ENCODE data around the gene RBM34. TPM values are rescaled to one million over a fixed set of nuclear protein-coding genes. Genes with fewer than 3 reads are reported as not detected.
A peak's percentile ranks its signal among the peaks of the same experiment; 100 is the strongest.
"Not testable (repeated sequence)": the region's sequence is repeated elsewhere in the genome, so short reads cannot be mapped to it uniquely, and the experiment has no call there.

The RBM34 gene
- total and polyA plus RNA-seq, 2 donors, result 53.8 to 60.3 TPM

- Histone ChIP-seq H3K36me3 (ENCODE audit: insufficient read depth) (peaks cover 2% of the 10 kb centered on the region), H3K4me1 (ENCODE audit: insufficient read depth) (no peaks in the 10 kb centered on the region), H3K27ac (ENCODE audit: low read depth) (no peak overlapping the region), H3K4me3 (ENCODE audit: low read depth, low read length) (peak overlapping the region; percentile 66)
- DNase-seq (ENCODE audit: extremely low spot score), result no peak
- WGBS, result 62% methylated on average over 21 of the region's 21 CpGs
Measured at GRCh38 chr1:235161685-235162327, 756 bp upstream of the RBM34 start.

DNA sequence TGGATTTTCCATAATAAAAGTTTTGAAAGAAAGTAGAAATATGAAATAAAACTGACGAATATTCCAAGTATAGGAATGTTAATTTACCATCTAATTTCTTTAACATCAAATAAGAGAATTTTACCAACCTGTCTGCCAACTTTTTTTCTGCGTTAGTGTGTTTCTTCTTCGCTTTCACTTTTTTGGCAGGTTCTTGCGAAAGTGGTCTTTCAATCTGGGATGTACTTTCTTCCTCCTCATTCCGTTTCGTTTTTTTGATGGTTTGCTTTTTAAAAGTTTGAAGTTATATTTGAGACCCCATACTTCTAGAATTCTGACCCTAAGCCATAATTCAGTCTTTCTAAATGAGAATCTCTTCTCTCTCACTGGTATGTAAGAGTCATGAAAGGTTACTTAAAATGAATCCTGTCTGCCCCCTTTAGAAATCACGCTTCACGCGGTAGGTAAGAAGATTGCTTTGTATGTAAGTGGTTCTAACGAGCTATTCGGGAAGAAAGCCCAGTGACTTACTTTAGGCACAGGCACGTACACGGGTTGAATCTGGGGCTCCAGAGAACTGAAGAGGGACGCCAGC is 580 bp downstream of the RBM34 start:
- peak; percentile 25 for DNase-seq (ENCODE audit: extremely low spot score)
- Histone ChIP-seq H3K4me1 (ENCODE audit: insufficient read depth) (no peaks in the 10 kb centered on the region), H3K36me3 (ENCODE audit: insufficient read depth) (peaks cover 2% of the 10 kb centered on the region), H3K4me3 (ENCODE audit: low read depth, low read length) (peak overlapping the region; percentile 66), H3K27ac (ENCODE audit: low read depth) (peak overlapping the region; percentile 85)
- WGBS, result 7% methylated on average over 14 of the region's 14 CpGs

DNA sequence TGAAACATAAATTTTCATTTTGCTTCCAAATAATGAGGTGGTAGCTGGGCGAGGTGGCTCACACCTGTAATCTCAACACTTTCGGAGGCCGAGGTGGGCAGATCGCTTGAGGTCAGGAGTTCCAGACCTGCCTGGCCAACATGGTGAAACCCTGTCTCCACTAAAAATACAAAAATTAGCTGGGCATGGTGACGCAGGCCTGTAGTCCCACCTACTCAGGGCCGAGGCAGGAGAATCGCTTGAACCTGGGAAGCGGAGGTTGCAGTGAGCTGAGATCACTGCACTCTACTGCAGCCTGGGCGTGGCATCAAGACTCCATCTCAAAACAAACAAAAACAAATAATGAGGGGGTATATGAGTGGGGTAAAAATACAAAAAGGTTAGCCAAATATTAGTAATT is 1.1 kb downstream of the RBM34 start:
- not testable (repeated sequence) for H3K36me3 ChIP-seq (ENCODE audit: insufficient read depth); H3K27ac ChIP-seq (ENCODE audit: low read depth); H3K4me1 ChIP-seq (ENCODE audit: insufficient read depth); DNase-seq (ENCODE audit: extremely low spot score)
- peak overlapping the region; percentile 66 for H3K4me3 ChIP-seq (ENCODE audit: low read depth, low read length)
- WGBS, result 86% methylated on average over 9 of the region's 9 CpGs

DNA sequence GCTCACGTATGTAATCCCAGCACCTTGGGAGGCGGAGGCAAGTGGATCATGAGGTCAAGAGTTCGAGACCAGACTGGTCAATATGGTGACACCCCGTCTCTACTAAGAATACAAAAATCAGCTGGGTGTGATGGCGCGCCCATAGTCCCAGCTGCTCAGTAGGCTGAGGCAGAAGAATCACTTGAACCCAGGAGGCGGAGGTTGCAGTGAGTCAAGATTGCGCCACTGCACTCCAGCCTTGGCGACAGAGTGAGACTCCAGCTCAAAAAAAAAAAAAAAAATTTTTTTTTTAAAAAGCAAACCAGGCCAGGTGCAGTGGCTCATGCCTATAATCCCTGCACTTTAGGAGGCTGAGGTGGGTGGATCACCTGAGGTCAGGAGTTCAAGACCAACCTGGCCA is 1.8 kb downstream of the RBM34 start:
- H3K4me1 ChIP-seq (ENCODE audit: insufficient read depth); H3K36me3 ChIP-seq (ENCODE audit: insufficient read depth); DNase-seq (ENCODE audit: extremely low spot score); H3K4me3 ChIP-seq (ENCODE audit: low read depth, low read length); H3K27ac ChIP-seq (ENCODE audit: low read depth): not testable (repeated sequence)
- 98% methylated on average over 9 of the region's 9 CpGs for WGBS

GRCh38 chr1:235158680-235159079 is 2.4 kb downstream of the RBM34 start:
- 95% methylated on average over 6 of the region's 6 CpGs for WGBS
- H3K4me3 ChIP-seq (ENCODE audit: low read depth, low read length), result no peak overlapping the region
- H3K27ac ChIP-seq (ENCODE audit: low read depth), result no peak overlapping the region
- no peaks in the 10 kb centered on the region for H3K4me1 ChIP-seq (ENCODE audit: insufficient read depth)
- no peak for DNase-seq (ENCODE audit: extremely low spot score)
- H3K36me3 ChIP-seq (ENCODE audit: insufficient read depth), result peaks cover 6% of the 10 kb centered on the region

DNA sequence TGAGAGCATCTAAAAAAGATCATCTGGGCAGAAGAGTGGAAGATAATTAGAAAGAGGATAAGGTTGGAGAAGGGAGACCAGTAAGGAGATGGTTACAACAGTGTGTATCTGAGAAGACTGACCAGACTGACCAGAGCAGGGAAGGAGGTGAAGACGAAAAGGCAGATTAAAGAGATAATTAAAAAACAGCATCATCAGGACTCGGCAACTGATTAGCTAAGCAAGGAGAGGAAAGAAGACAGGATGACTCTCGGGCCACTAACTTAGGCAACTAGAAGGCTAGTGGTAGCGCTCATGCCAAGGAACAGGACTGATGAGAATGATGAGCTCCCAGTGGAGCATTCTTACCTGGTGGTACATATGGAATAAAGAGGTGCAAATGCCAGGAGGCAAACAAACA is 3.9 kb downstream of the RBM34 start:
- 95% methylated on average over 4 of the region's 4 CpGs for WGBS
- Histone ChIP-seq H3K4me1 (ENCODE audit: insufficient read depth) (no peaks in the 10 kb centered on the region), H3K36me3 (ENCODE audit: insufficient read depth) (peaks cover 7% of the 10 kb centered on the region)

GRCh38 chr1:235156740-235157139 is 4.3 kb downstream of the RBM34 start:
- Histone ChIP-seq H3K4me1 (ENCODE audit: insufficient read depth) (no peaks in the 10 kb centered on the region), H3K4me3 (ENCODE audit: low read depth, low read length) (no peak overlapping the region), H3K27ac (ENCODE audit: low read depth) (no peak overlapping the region), H3K36me3 (ENCODE audit: insufficient read depth) (peaks cover 8% of the 10 kb centered on the region)
- DNase-seq (ENCODE audit: extremely low spot score), result no peak
- 79% methylated on average over 4 of the region's 4 CpGs for WGBS

More for the DNA sequence above, 3.9 kb downstream of the RBM34 start:
- H3K4me3 ChIP-seq (ENCODE audit: low read depth, low read length), result no peak overlapping the region
- no peak for DNase-seq (ENCODE audit: extremely low spot score)
- no peak overlapping the region for H3K27ac ChIP-seq (ENCODE audit: low read depth)

GRCh38 chr1:235156265-235156664 is 4.8 kb downstream of the RBM34 start:
- no peak for DNase-seq (ENCODE audit: extremely low spot score)
- 95% methylated on average over 3 of the region's 3 CpGs for WGBS
- H3K36me3 ChIP-seq (ENCODE audit: insufficient read depth), result peaks cover 8% of the 10 kb centered on the region
- H3K4me3 ChIP-seq (ENCODE audit: low read depth, low read length), result no peak overlapping the region
- H3K27ac ChIP-seq (ENCODE audit: low read depth), result no peak overlapping the region
- H3K4me1 ChIP-seq (ENCODE audit: insufficient read depth), result no peaks in the 10 kb centered on the region

DNA sequence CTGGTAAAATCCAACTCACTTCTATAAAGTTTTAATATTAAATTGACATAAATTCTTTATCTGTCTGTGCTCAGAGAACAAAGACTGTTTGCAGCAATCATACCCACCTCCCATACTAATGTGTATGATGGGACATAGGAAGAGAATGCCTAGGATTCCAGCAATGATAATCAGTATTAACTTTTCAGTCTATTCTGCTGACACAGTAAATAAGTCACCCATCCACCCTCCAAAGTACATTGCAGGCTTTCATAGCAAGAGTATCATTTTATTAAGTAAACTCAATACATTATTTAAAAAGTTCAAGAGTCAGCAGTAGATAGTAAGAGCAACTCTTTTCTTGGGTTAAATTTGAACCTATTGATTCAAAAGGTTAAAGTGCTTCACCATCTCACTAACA is 8.8 kb downstream of the RBM34 start:
- H3K36me3 ChIP-seq (ENCODE audit: insufficient read depth), result peaks cover 6% of the 10 kb centered on the region
- DNase-seq (ENCODE audit: extremely low spot score), result no peak
- no peak overlapping the region for H3K27ac ChIP-seq (ENCODE audit: low read depth)
- no peaks in the 10 kb centered on the region for H3K4me1 ChIP-seq (ENCODE audit: insufficient read depth)
- H3K4me3 ChIP-seq (ENCODE audit: low read depth, low read length), result no peak overlapping the region

- peaks cover 6% of the 10 kb centered on the region for H3K36me3 ChIP-seq (ENCODE audit: insufficient read depth)
- DNase-seq (ENCODE audit: extremely low spot score), result no peak
- no peak overlapping the region for H3K4me3 ChIP-seq (ENCODE audit: low read depth, low read length)
- no peaks in the 10 kb centered on the region for H3K4me1 ChIP-seq (ENCODE audit: insufficient read depth)
- WGBS, result 90% methylated on average over 2 of the region's 2 CpGs
- H3K27ac ChIP-seq (ENCODE audit: low read depth), result no peak overlapping the region
Measured at GRCh38 chr1:235151033-235151432, 10.0 kb downstream of the RBM34 start.

DNA sequence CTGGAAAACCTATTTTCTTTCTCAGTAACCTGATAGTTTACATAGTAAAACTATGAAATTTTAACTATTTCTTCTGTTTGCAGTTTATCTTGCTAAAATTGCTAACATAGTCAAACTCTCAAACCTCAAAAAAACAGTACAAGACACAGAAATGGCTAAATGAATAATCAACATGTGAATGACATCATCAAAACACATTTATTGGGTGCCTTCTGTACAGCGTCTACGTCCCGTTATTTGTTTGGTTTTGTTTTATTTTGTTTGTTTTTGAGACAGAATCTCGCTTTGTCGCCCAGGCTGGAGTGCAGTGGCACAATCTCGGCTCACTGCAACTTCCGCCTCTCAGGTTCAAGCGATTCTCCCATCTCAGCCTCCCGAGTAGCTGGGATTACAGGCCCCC is 11.2 kb downstream of the RBM34 start:
- no peaks in the 10 kb centered on the region for H3K4me1 ChIP-seq (ENCODE audit: insufficient read depth)
- no peak overlapping the region for H3K27ac ChIP-seq (ENCODE audit: low read depth)
- 90% methylated on average over 9 of the region's 9 CpGs for WGBS

DNA sequence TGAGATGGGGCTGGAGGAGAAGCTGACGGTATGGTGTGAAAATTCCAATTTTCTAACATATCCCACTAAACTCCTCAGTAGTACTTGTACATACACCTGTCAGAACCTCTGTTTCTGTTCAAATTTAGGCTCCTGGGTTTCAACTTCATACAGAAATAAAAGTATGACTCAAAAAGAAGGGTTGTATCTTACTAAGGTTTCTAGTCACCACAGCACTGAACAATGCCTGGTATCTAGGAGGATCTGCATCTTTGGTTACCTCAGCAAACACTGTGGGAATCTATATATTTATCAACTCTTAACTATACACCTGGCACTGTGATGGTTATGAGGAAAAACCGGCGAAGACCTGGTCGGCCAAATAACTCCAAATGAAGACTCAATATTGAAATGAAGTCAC is 13.8 kb downstream of the RBM34 start:
- Histone ChIP-seq H3K4me1 (ENCODE audit: insufficient read depth) (no peaks in the 10 kb centered on the region), H3K36me3 (ENCODE audit: insufficient read depth) (peaks cover 9% of the 10 kb centered on the region), H3K27ac (ENCODE audit: low read depth) (no peak overlapping the region), H3K4me3 (ENCODE audit: low read depth, low read length) (no peak overlapping the region)
- DNase-seq (ENCODE audit: extremely low spot score), result no peak
- 97% methylated on average over 4 of the region's 4 CpGs for WGBS

More for the DNA sequence above, 11.2 kb downstream of the RBM34 start:
- peaks cover 7% of the 10 kb centered on the region for H3K36me3 ChIP-seq (ENCODE audit: insufficient read depth)
- no peak for DNase-seq (ENCODE audit: extremely low spot score)
- no peak overlapping the region for H3K4me3 ChIP-seq (ENCODE audit: low read depth, low read length)

GRCh38 chr1:235145639-235146038 is 15.4 kb downstream of the RBM34 start:
- Histone ChIP-seq H3K27ac (ENCODE audit: low read depth) (no peak overlapping the region), H3K36me3 (ENCODE audit: insufficient read depth) (peaks cover 11% of the 10 kb centered on the region), H3K4me3 (ENCODE audit: low read depth, low read length) (no peak overlapping the region), H3K4me1 (ENCODE audit: insufficient read depth) (no peaks in the 10 kb centered on the region)
- WGBS, result 92% methylated on average over 6 of the region's 6 CpGs
- DNase-seq (ENCODE audit: extremely low spot score), result no peak

- Histone ChIP-seq H3K27ac (ENCODE audit: low read depth) (no peak overlapping the region), H3K4me1 (ENCODE audit: insufficient read depth) (no peaks in the 10 kb centered on the region), H3K36me3 (ENCODE audit: insufficient read depth) (peaks cover 11% of the 10 kb centered on the region), H3K4me3 (ENCODE audit: low read depth, low read length) (no peak overlapping the region)
- WGBS, result 85% methylated on average over 4 of the region's 4 CpGs
- DNase-seq (ENCODE audit: extremely low spot score), result no peak
Measured at GRCh38 chr1:235142991-235143390, 18.1 kb downstream of the RBM34 start.

Measured in urinary bladder (tissue), 4 donors.